H1 (cell line): ENCODE results near the gene OVCA2. TPM values are rescaled to one million over a fixed set of nuclear protein-coding genes. Genes with fewer than 3 reads are reported as not detected.

Source experiments
- ASH2L ChIP-seq: fragments of 200-600, 300-600 bp; sonication (generic); IDR thresholded peaks from one replicate; pipeline ENCODE4 v1.7.1; 2017; ENCODE audit warnings: low read length
- BCL11A ChIP-seq, 2 experiments: IDR thresholded peaks; one replicate each; pipeline ENCODE4 v1.6.1; 2011; ENCODE audit warnings: low read depth in 2 of 2, low read length in 2 of 2, mild to moderate bottlenecking in 2 of 2
- BRCA1 ChIP-seq: IDR thresholded peaks from 2 replicates; pipeline ENCODE4 v1.6.1; 2012; ENCODE audit warnings: low read depth, low read length, improper control_type of control experiment
- CBX8 ChIP-seq: fragments of 300-800, 300-1000 bp; sonication (generic); IDR thresholded peaks from 2 replicates; pipeline ENCODE4 v1.7.1; 2016; ENCODE audit warnings: low read depth, low read length, borderline replicate concordance
- E2F6 ChIP-seq: IDR thresholded peaks from 2 replicates; pipeline ENCODE4 v1.6.1; 2012; ENCODE audit warnings: inconsistent platforms
- EP300 ChIP-seq, 2 experiments: IDR thresholded peaks; 1 replicate in 1 of 2; 2 replicates in 1 of 2; pipeline ENCODE4 v1.6.1; 2011 to 2012; ENCODE audit warnings: low read depth in 2 of 2, low read length in 2 of 2, mild to moderate bottlenecking in 2 of 2, borderline replicate concordance in 1 of 2, inconsistent platforms in 1 of 2, moderate library complexity in 1 of 2
- EZH2 ChIP-seq: fragments of 200-600 bp; sonication (generic); IDR thresholded peaks from 2 replicates; pipeline ENCODE4 v1.7.1; 2012; ENCODE audit warnings: low read depth, mild to moderate bottlenecking, moderate library complexity, low read length, inconsistent platforms; ENCODE audit not compliant: severe bottlenecking
- GABPA ChIP-seq: IDR thresholded peaks from 2 replicates; pipeline ENCODE4 v1.6.1; 2011; ENCODE audit warnings: mild to moderate bottlenecking, low read length, moderate library complexity, borderline replicate concordance; ENCODE audit not compliant: insufficient read depth
- JUN ChIP-seq: IDR thresholded peaks from 2 replicates; pipeline ENCODE4 v1.6.1; 2011; ENCODE audit warnings: low read depth, mild to moderate bottlenecking, improper control_type of control experiment, low read length
- KDM5A ChIP-seq: fragments of 200-600 bp; IDR thresholded peaks from 2 replicates; pipeline ENCODE4 v1.7.1; 2012; ENCODE audit warnings: mild to moderate bottlenecking, low read length, inconsistent platforms, mixed read lengths
- MAFK ChIP-seq: IDR thresholded peaks from 2 replicates; pipeline ENCODE4 v1.6.1; 2012; ENCODE audit warnings: low read depth, mild to moderate bottlenecking, improper control_type of control experiment, low read length
- POLR2A ChIP-seq, 2 experiments: IDR thresholded peaks; 1 replicate in 1 of 2; 2 replicates in 1 of 2; pipeline ENCODE4 v1.6.1; 2011; ENCODE audit warnings: low read depth in 2 of 2, low read length in 2 of 2, mild to moderate bottlenecking in 2 of 2; ENCODE audit errors: control extremely low read depth in 1 of 2
- POU5F1 ChIP-seq: IDR thresholded peaks from 2 replicates; pipeline ENCODE4 v1.6.1; 2011; ENCODE audit warnings: low read depth, mild to moderate bottlenecking, low read length, moderate library complexity
- SP2 ChIP-seq: IDR thresholded peaks from 2 replicates; pipeline ENCODE4 v1.6.1; 2012; ENCODE audit warnings: mild to moderate bottlenecking, low read length, inconsistent platforms
- SRF ChIP-seq: IDR thresholded peaks from 2 replicates; pipeline ENCODE4 v1.6.1; 2011; ENCODE audit warnings: mild to moderate bottlenecking, low read depth, low read length, moderate library complexity
- TAF1 ChIP-seq: IDR thresholded peaks from 2 replicates; pipeline ENCODE4 v1.6.1; 2011; ENCODE audit warnings: mild to moderate bottlenecking, low read depth, low read length
- TBP ChIP-seq: IDR thresholded peaks from 2 replicates; pipeline ENCODE4 v1.6.1; 2011; ENCODE audit warnings: low read depth, low read length, improper control_type of control experiment
- TCF12 ChIP-seq: IDR thresholded peaks from 2 replicates; pipeline ENCODE4 v1.6.1; 2011; ENCODE audit warnings: low read depth, mild to moderate bottlenecking, low read length
- TEAD4 ChIP-seq: IDR thresholded peaks from 2 replicates; pipeline ENCODE4 v1.6.1; 2012; ENCODE audit warnings: low read depth, low read length, inconsistent platforms, mixed read lengths
- polyA plus RNA-seq, 7 experiments: library from polyadenylated mRNA; depleted of rRNA in 3 of 7; stranded (reverse) in 5 of 7; unstranded in 2 of 7; fragments of >200 nt in 5 of 7; fragments of 200-250 nt in 2 of 7; gene quantifications; 1 replicate in 5 of 7; 2 replicates in 1 of 7; 4 replicates in 1 of 7; pipeline versions ENCODE4 v1.2.1 to v1.2.3, GENCODE V29; 2011 to 2013; ENCODE audit warnings: missing spikeins in 2 of 7, mixed read lengths in 2 of 7
- total RNA-seq: library from RNA; stranded (reverse); fragmentation: NEBNext Ultra II Directional; extraction: Animal tissue kit (Norgen Biotek cat#: 25700); gene quantifications from 2 replicates; pipeline ENCODE4 v1.2.1, GENCODE V29; 2021
- TF ChIP-seq, protein P1 (sequence below), 3 experiments: IDR thresholded peaks; 1 replicate in 2 of 3; 2 replicates in 1 of 3; pipeline versions ENCODE4 v1.5.1 to v1.6.1; 2011; ENCODE audit warnings: low read length in 3 of 3, mild to moderate bottlenecking in 3 of 3, inconsistent platforms in 2 of 3, low read depth in 1 of 3, moderate library complexity in 1 of 3; ENCODE audit not compliant: insufficient read depth in 1 of 3; ENCODE audit errors: control extremely low read depth in 1 of 3
- TF ChIP-seq, protein P2 (sequence below): IDR thresholded peaks from 2 replicates; pipeline ENCODE4 v1.6.1; 2012; ENCODE audit warnings: inconsistent platforms

OVCA2 gene
- total and polyA plus RNA-seq, 2 of the 8 experiments (the other 6 are each of a cell fraction or from before 2014, with no cell fraction given): 15.3 to 37.0 TPM

DNA sequence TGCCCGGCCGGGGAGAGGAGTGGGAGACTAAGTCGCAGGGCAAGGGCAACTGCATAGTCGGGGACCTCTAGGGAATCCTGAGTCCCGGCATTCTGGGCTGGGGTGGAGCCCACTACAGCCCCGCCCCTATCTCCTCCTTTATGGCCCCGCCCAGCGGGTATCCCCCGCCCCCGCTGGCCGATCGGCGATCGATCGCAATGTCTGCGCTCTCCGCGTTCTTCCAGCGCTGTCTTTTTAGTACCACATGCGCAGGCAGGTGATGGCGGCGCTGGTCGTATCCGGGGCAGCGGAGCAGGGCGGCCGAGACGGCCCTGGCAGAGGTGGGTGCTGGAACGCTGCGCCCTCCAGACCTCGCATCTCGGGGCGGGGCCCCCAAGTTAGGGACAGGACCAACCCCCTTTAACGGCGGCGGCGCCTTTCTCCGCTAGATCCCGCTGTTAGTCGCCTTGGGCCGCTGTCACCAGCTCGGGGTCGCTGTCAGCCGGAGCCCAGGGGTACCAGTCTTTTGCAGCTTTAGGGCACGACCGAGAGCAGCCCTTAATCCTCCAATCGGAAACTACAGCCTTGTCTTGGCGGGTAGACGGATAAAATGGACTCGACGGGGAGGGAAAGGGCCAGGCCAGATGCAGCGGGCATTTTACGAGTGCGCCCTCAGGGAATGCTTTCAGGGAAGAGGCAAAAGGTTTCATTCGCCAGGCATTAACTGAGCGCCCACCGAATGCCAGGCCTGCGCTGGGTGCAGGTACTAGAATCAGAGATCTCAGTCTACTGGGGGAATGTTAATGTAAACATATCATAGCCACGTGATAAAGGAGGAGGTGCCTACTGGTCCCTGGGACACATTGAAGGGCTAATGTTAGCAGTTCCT, 11.7 kb upstream of the OVCA2 start, which contains the start of gene DPH1 (continued):
- TF ChIP-seq MAFK (no peak), GABPA (0 out of 2 replicates have a peak, but pooled peaks have one; percentile 35), BRCA1 (no peak), TCF12 (0 out of 2 replicates have a peak, but pooled peaks have one; percentile 12), TEAD4 (peak; percentile 42; the same call in 1 of the 2 replicates), SRF (peak; percentile 98), EP300 (IDR thresholded peaks at IDR 0.05; ENCODE audit: borderline replicate concordance in 1 of 2, low read depth in 2 of 2, low read length in 2 of 2) (peak in 1 of 2 experiments; percentile 46; a peak in 1 of 3 replicates), TAF1 (peak; percentile 81), JUN (no peak), TBP (peak; percentile 64; the same call in 1 of the 2 replicates), POU5F1 (no peak), KDM5A (peak; percentile 60; the same call in 1 of the 2 replicates), POLR2A (IDR thresholded peaks at IDR 0.05; ENCODE audit: control extremely low read depth in 1 of 2, low read depth in 2 of 2, low read length in 2 of 2) (no peak), CBX8 (no peak), EZH2 (peak; percentile 29), ASH2L (peak; percentile 89), E2F6 (no peak; the same call in 1 of the 2 replicates), SP2 (no peak), BCL11A (IDR thresholded peaks at IDR 0.05; ENCODE audit: low read depth in 2 of 2, low read length in 2 of 2) (no peak)
- TF ChIP-seq, protein P1, sequence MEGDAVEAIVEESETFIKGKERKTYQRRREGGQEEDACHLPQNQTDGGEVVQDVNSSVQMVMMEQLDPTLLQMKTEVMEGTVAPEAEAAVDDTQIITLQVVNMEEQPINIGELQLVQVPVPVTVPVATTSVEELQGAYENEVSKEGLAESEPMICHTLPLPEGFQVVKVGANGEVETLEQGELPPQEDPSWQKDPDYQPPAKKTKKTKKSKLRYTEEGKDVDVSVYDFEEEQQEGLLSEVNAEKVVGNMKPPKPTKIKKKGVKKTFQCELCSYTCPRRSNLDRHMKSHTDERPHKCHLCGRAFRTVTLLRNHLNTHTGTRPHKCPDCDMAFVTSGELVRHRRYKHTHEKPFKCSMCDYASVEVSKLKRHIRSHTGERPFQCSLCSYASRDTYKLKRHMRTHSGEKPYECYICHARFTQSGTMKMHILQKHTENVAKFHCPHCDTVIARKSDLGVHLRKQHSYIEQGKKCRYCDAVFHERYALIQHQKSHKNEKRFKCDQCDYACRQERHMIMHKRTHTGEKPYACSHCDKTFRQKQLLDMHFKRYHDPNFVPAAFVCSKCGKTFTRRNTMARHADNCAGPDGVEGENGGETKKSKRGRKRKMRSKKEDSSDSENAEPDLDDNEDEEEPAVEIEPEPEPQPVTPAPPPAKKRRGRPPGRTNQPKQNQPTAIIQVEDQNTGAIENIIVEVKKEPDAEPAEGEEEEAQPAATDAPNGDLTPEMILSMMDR (IDR thresholded peaks at IDR 0.05; ENCODE audit: control extremely low read depth in 1 of 3, insufficient read depth in 1 of 3, low read depth in 1 of 3, low read length in 3 of 3): no peak
- TF ChIP-seq, protein P2, sequence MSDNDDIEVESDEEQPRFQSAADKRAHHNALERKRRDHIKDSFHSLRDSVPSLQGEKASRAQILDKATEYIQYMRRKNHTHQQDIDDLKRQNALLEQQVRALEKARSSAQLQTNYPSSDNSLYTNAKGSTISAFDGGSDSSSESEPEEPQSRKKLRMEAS: peak; percentile 98
